Measurements from ENCODE around the gene ZNF701. TPM values are rescaled to one million over a fixed set of nuclear protein-coding genes. Genes with fewer than 3 reads are reported as not detected.
"Not testable (repeated sequence)": the region's sequence is repeated elsewhere in the genome, so short reads cannot be mapped to it uniquely, and the experiment has no call there.

The ZNF701 gene
- total RNA-seq, 1 experiment from 2014 or later, result 24.4 TPM

GRCh38 chr19:52536448-52536800 lies 33.7 kb upstream of the ZNF701 start:
- H3K27ac Mint-ChIP-seq, result peak overlapping the region in 2 of 3 experiments; percentile 91 to 94; a peak in 4 of 7 replicates
- DNase-seq, result no peak

GRCh38 chr19:52538815-52539214 lies 31.3 kb upstream of the ZNF701 start:
- H2BK20ac ChIP-seq (ENCODE audit: low read depth, low read length, poor library complexity, severe bottlenecking); H2BK120ac ChIP-seq (ENCODE audit: low read depth, low read length, poor library complexity, severe bottlenecking); H3K56ac ChIP-seq (ENCODE audit: insufficient read length, low read depth, low read length); H3K9me3 Mint-ChIP-seq; H3K4me2 ChIP-seq (ENCODE audit: insufficient read depth, insufficient read length, low read length); H3K4me1 ChIP-seq (ENCODE audit: insufficient read depth, low read length); H3K27me3 Mint-ChIP-seq (ENCODE audit: low read depth); H4K8ac ChIP-seq (replicated peaks; ENCODE audit: insufficient read length, low read depth, low read length); H2AFZ ChIP-seq (ENCODE audit: low read length); H2AK5ac ChIP-seq (ENCODE audit: insufficient read length, low read length); H3K23ac ChIP-seq (ENCODE audit: insufficient read length, low read depth, low read length); H3K27ac Mint-ChIP-seq; DNase-seq; H2BK5ac ChIP-seq (ENCODE audit: insufficient read length, low read length); H3K18ac ChIP-seq (ENCODE audit: insufficient read length, low read depth, low read length); H2BK12ac ChIP-seq (ENCODE audit: insufficient read length, low read depth, low read length); H3T11ph ChIP-seq (ENCODE audit: low read length); H2BK15ac ChIP-seq (ENCODE audit: low read depth, low read length); H3K27me3 ChIP-seq (ENCODE audit: insufficient read depth, low read length); H3K4ac ChIP-seq (ENCODE audit: low read depth, low read length); H4K20me1 ChIP-seq (ENCODE audit: control insufficient read depth, insufficient read depth, insufficient read length); H3K79me1 ChIP-seq (ENCODE audit: insufficient read depth, low read depth, low read length, poor library complexity, severe bottlenecking); H3K79me2 ChIP-seq (ENCODE audit: insufficient read depth, low read length); H3K14ac ChIP-seq (ENCODE audit: insufficient read depth, low read length); H3K9me3 ChIP-seq (ENCODE audit: control insufficient read depth, low read depth, low read length); H3K27ac ChIP-seq (ENCODE audit: insufficient read length, low read depth, low read length); H3K9ac ChIP-seq (ENCODE audit: extremely low read depth, insufficient read length, low read length); H3K4me3 Mint-ChIP-seq; H4K91ac ChIP-seq (ENCODE audit: insufficient read length, low read depth, low read length); H4K5ac ChIP-seq (ENCODE audit: insufficient read length, low read depth, low read length): not testable (repeated sequence)
- Mint-ChIP-seq H3K4me1 (peaks cover 16 to 17% of the 10 kb centered on the region in 2 experiments), H3K36me3 (ENCODE audit: insufficient read depth in 1 of 3, low read depth in 3 of 3) (peaks cover 4 to 25% (median 8%) of the 10 kb centered on the region in 3 experiments)
- no CpG with 5 or more reads among the region's 4 CpGs for WGBS (ENCODE audit: extremely low coverage, insufficient read length, low lambda C conversion rate)
- H3K23me2 ChIP-seq (ENCODE audit: insufficient read length, low read depth, low read length, poor library complexity, severe bottlenecking), result peaks cover 15% of the 10 kb centered on the region

More at GRCh38 chr19:52536448-52536800, 33.7 kb upstream of the ZNF701 start:
- Histone ChIP-seq H3K9ac (ENCODE audit: extremely low read depth, insufficient read length, low read length) (peak overlapping the region; percentile 82), H3K79me2 (ENCODE audit: insufficient read depth, low read length) (no peaks in the 10 kb centered on the region), H3K4me2 (ENCODE audit: insufficient read depth, insufficient read length, low read length) (peak overlapping the region; percentile 71), H2AFZ (ENCODE audit: low read length) (no peak overlapping the region), H3K27ac (ENCODE audit: insufficient read length, low read depth, low read length) (no peak overlapping the region), H2BK5ac (ENCODE audit: insufficient read length, low read length) (no peak overlapping the region), H3K56ac (ENCODE audit: insufficient read length, low read depth, low read length) (no peak overlapping the region), H4K8ac (replicated peaks; ENCODE audit: insufficient read length, low read depth, low read length) (no peak overlapping the region), H4K91ac (ENCODE audit: insufficient read length, low read depth, low read length) (no peak overlapping the region), H3K4me1 (ENCODE audit: insufficient read depth, low read length) (no peaks in the 10 kb centered on the region; the same call in 1 of the 2 replicates), H2BK20ac (ENCODE audit: low read depth, low read length, poor library complexity, severe bottlenecking) (no peak overlapping the region), H3K23me2 (ENCODE audit: insufficient read length, low read depth, low read length, poor library complexity, severe bottlenecking) (peaks cover 15% of the 10 kb centered on the region), H2AK5ac (ENCODE audit: insufficient read length, low read length) (no peak overlapping the region), H3K9me3 (ENCODE audit: control insufficient read depth, low read depth, low read length) (no peaks in the 10 kb centered on the region), H3T11ph (ENCODE audit: low read length) (no peak overlapping the region), H3K18ac (ENCODE audit: insufficient read length, low read depth, low read length) (no peak overlapping the region), H3K14ac (ENCODE audit: insufficient read depth, low read length) (peak overlapping the region; percentile 87), H3K27me3 (ENCODE audit: insufficient read depth, low read length) (no peaks in the 10 kb centered on the region), H2BK12ac (ENCODE audit: insufficient read length, low read depth, low read length) (no peak overlapping the region), H3K79me1 (ENCODE audit: insufficient read depth, low read depth, low read length, poor library complexity, severe bottlenecking) (no peaks in the 10 kb centered on the region), H2BK120ac (ENCODE audit: low read depth, low read length, poor library complexity, severe bottlenecking) (no peak overlapping the region), H4K20me1 (ENCODE audit: control insufficient read depth, insufficient read depth, insufficient read length) (no peaks in the 10 kb centered on the region), H2BK15ac (ENCODE audit: low read depth, low read length) (no peak overlapping the region), H3K23ac (ENCODE audit: insufficient read length, low read depth, low read length) (no peak overlapping the region), H4K5ac (ENCODE audit: insufficient read length, low read depth, low read length) (no peak overlapping the region), H3K4ac (ENCODE audit: low read depth, low read length) (no peak overlapping the region)
- peak overlapping the region; percentile 83 to 88 for H3K4me3 Mint-ChIP-seq
- H3K9me3 Mint-ChIP-seq, result no peaks in the 10 kb centered on the region
- peaks cover 8% of the 10 kb centered on the region for H3K27me3 Mint-ChIP-seq (ENCODE audit: low read depth)
- no peak for TF ChIP-seq CTCF (conservative IDR thresholded peaks at IDR 0.05)
- H3K4me1 Mint-ChIP-seq, result peaks cover 16 to 17% of the 10 kb centered on the region in 2 experiments
- WGBS (ENCODE audit: extremely low coverage, insufficient read length, low lambda C conversion rate), result no CpG with 5 or more reads among the region's 17 CpGs
- peaks cover 0 to 22% (median 0%) of the 10 kb centered on the region in 3 experiments; a peak in 3 of 7 replicates for H3K36me3 Mint-ChIP-seq (ENCODE audit: insufficient read depth in 1 of 3, low read depth in 3 of 3)
